Vagina (tissue), 2 donors: ENCODE results near the gene KCNH2. TPM values are rescaled to one million over a fixed set of nuclear protein-coding genes. Genes with fewer than 3 reads are reported as not detected.

Experiments
- DNase-seq, 2 donors: peaks; one replicate each; pipeline ENCODE4 v3.0.0-alpha.2; 2017; ENCODE audit errors: extremely low spot score in 2 of 2
- H3K27ac ChIP-seq: fragments of 200-600 bp; sonication (generic); one replicate; pipeline ENCODE4 v1.5.1; 2019
- H3K27me3 ChIP-seq: fragments of 200-600 bp; sonication (generic); one replicate; pipeline ENCODE4 v1.5.1; 2019
- H3K36me3 ChIP-seq, 2 donors: fragments of 200-600 bp; sonication (generic); one replicate each; pipeline ENCODE4 v1.5.1; 2017 to 2019
- H3K4me1 ChIP-seq: fragments of 200-600 bp; sonication (generic); one replicate; pipeline ENCODE4 v1.5.1; 2019
- H3K4me3 ChIP-seq, 2 donors: fragments of 200-600 bp; sonication (generic); 1 replicate in 1 of 2; 2 replicates in 1 of 2; pipeline ENCODE4 v1.5.1; 2016 to 2019
- H3K9me3 ChIP-seq: fragments of 200-600 bp; sonication (generic); one replicate; pipeline ENCODE4 v1.5.1; 2019
- POLR2A ChIP-seq, 2 donors: fragments of 450-650 bp; IDR thresholded peaks; one replicate each; pipeline ENCODE4 v1.6.1; 2017; ENCODE audit warnings: antibody characterized with exemption in 2 of 2, mild to moderate bottlenecking in 2 of 2, moderate library complexity in 2 of 2
- POLR2AphosphoS5 ChIP-seq, 2 donors: sonication (generic); formaldehyde crosslinking; IDR thresholded peaks; one replicate each; pipeline ENCODE4 v1.9.0; 2017; ENCODE audit warnings: antibody characterized with exemption in 2 of 2, mild to moderate bottlenecking in 2 of 2, low read depth in 1 of 2; ENCODE audit not compliant: insufficient read depth in 1 of 2
- intact Hi-C: fragments of 100-400 bp; cut with DNase I; formaldehyde crosslinking; loops from one replicate; pipeline ENCODE4 v1.15.1; 2023
- total RNA-seq: library from RNA; depleted of rRNA; stranded (reverse); fragments of >200 nt; gene quantifications from one replicate; pipeline ENCODE4 v1.2.3, GENCODE V29; 2016
- TF ChIP-seq, protein P1 (sequence below), 3 experiments: fragments of 450-650 bp in 2 of 3; fragments of 200-600 bp in 1 of 3; sonication (generic) in 1 of 3; IDR thresholded peaks; one replicate each; pipeline ENCODE4 v1.5.1; 2017 to 2019; ENCODE audit warnings: antibody characterized with exemption in 3 of 3, mild to moderate bottlenecking in 2 of 3, moderate library complexity in 2 of 3

Gene KCNH2
- total RNA-seq, 1 donor from 2014 or later, result 6.4 TPM

DNA sequence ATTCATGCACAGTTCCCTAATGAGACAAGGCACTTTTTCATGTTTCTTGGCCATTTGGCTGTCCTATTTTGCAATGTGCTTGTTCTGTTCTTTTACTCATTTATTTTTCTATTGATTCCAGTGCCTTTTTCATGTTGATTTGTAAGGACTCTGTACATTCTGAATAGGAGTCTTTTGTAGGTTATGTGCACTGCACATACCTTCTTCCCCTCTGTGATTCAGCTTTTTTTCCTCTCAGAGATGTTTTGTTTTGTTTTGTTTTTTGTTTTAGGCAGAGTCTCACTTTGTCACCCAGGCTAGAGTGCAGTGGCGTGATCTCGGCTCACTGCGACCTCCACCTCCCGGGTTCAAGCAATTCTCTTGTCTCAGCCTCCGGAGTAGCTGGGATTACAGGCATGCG is 59.7 kb downstream of the KCNH2 start:
- no peaks in the 10 kb centered on the region for H3K4me1 ChIP-seq
- no peak overlapping the region for H3K4me3 ChIP-seq
- DNase-seq, result no peak
- no peaks in the 10 kb centered on the region for H3K36me3 ChIP-seq
- TF ChIP-seq POLR2A (IDR thresholded peaks at IDR 0.05), result no peak
- TF ChIP-seq, protein P1, sequence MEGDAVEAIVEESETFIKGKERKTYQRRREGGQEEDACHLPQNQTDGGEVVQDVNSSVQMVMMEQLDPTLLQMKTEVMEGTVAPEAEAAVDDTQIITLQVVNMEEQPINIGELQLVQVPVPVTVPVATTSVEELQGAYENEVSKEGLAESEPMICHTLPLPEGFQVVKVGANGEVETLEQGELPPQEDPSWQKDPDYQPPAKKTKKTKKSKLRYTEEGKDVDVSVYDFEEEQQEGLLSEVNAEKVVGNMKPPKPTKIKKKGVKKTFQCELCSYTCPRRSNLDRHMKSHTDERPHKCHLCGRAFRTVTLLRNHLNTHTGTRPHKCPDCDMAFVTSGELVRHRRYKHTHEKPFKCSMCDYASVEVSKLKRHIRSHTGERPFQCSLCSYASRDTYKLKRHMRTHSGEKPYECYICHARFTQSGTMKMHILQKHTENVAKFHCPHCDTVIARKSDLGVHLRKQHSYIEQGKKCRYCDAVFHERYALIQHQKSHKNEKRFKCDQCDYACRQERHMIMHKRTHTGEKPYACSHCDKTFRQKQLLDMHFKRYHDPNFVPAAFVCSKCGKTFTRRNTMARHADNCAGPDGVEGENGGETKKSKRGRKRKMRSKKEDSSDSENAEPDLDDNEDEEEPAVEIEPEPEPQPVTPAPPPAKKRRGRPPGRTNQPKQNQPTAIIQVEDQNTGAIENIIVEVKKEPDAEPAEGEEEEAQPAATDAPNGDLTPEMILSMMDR (IDR thresholded peaks at IDR 0.05), result no peak
- no peak for TF ChIP-seq POLR2AphosphoS5 (IDR thresholded peaks at IDR 0.05; ENCODE audit: insufficient read depth in 1 of 2, low read depth in 1 of 2)
- intact Hi-C loops, result no loop called here
- H3K27ac ChIP-seq, result no peak overlapping the region
- no peaks in the 10 kb centered on the region for H3K9me3 ChIP-seq
- no peaks in the 10 kb centered on the region for H3K27me3 ChIP-seq

DNA sequence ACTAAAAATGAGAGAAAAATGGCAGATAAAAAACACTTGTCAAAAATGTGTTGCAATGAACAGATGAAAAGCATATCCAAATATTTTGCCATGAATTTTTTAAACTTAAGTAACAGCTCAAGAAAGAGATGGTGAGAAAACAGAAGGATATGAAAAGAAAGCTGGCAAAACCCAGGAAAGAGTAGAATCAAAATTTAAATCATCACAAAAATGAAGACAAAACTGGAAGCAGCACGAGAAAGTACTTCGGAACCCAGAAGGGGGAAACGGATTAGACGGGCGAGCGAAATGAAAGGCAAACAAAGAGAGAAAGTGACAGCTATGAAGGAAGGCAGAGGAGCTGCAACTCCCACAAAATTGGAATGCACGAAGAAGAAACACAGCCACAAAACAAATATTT is 60.2 kb downstream of the KCNH2 start:
- Histone ChIP-seq H3K36me3 (no peaks in the 10 kb centered on the region), H3K27ac (no peak overlapping the region), H3K4me3 (no peak overlapping the region), H3K9me3 (no peaks in the 10 kb centered on the region), H3K27me3 (no peaks in the 10 kb centered on the region), H3K4me1 (no peaks in the 10 kb centered on the region)
- no peak for DNase-seq
- intact Hi-C loops, result no loop called here
- TF ChIP-seq POLR2A (IDR thresholded peaks at IDR 0.05), result no peak
- TF ChIP-seq, protein P1 (IDR thresholded peaks at IDR 0.05), result no peak

DNA sequence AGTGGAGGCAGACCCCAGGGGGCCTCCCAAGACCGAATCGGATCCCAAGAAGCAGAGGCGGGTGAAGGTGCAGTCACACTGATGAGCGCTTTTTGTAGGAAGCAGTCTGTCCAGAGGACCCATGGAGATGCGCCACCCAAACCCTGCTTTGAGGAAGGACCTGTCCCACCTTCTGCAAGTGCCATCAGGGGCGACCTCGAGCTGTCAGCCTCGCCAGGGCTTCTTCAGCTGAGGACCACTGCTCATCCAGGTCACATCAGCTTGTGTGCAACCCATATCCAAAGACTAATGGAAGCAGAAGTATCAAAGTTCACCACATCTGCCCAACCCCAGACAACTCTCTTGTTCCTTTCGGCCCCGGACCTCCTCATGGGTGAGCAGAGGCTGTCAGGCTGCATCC is 61.5 kb downstream of the KCNH2 start:
- DNase-seq, result no peak
- intact Hi-C loops, result no loop called here
- Histone ChIP-seq H3K4me3 (no peak overlapping the region), H3K27ac (no peak overlapping the region), H3K9me3 (no peaks in the 10 kb centered on the region), H3K4me1 (no peaks in the 10 kb centered on the region), H3K27me3 (no peaks in the 10 kb centered on the region), H3K36me3 (no peaks in the 10 kb centered on the region)
- TF ChIP-seq POLR2AphosphoS5 (IDR thresholded peaks at IDR 0.05; ENCODE audit: insufficient read depth in 1 of 2, low read depth in 1 of 2) (no peak), POLR2A (IDR thresholded peaks at IDR 0.05) (no peak)
- TF ChIP-seq, protein P1 (IDR thresholded peaks at IDR 0.05), result no peak

DNA sequence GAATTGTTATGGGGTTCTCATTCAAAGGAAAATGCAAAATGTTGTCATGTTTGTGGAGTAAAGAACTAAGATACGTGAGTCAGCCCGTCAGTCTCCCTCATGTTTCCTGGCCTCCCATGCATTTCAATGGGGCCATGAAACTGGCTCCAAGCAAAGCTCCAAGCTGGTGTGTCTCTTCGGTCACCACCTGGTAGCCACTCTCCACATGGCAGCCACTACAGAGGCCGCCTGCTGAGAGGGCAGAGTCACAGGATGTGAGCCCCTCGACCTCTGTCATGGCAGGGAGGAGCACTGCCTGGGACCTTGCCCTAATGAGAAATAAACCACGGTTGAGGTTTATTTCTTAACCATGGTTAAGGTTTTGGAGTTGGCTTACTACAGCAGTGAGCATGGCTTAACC is 63.2 kb downstream of the KCNH2 start:
- Histone ChIP-seq H3K4me3 (no peak overlapping the region), H3K4me1 (no peaks in the 10 kb centered on the region), H3K27me3 (no peaks in the 10 kb centered on the region), H3K9me3 (no peaks in the 10 kb centered on the region), H3K36me3 (no peaks in the 10 kb centered on the region), H3K27ac (no peak overlapping the region)
- no peak for DNase-seq
- intact Hi-C loops, result no loop called here
- TF ChIP-seq POLR2A (IDR thresholded peaks at IDR 0.05) (no peak), POLR2AphosphoS5 (IDR thresholded peaks at IDR 0.05; ENCODE audit: insufficient read depth in 1 of 2, low read depth in 1 of 2) (no peak)
- TF ChIP-seq, protein P1 (IDR thresholded peaks at IDR 0.05), result no peak

DNA sequence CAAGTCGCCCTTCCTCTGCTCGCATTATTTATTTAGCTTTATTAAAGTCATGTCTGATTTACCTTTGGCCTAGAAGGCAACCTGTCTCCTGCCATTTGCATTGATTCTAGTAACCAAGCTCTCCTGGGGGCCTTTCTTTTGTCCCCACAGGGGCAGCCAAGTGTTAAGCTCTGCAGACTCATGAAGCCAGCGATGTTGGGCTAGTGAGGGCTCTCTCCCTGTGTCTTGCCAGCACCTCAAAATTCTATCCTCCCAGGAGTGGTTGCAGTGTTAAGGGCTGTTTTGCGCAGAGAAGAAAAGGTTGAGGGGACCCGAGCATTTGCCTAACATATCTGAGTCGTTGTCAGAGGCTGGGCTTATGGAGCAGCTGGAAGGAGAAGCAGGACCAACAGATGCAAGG is 63.9 kb downstream of the KCNH2 start:
- Histone ChIP-seq H3K36me3 (no peaks in the 10 kb centered on the region), H3K4me3 (no peak overlapping the region), H3K27me3 (no peaks in the 10 kb centered on the region), H3K27ac (no peak overlapping the region), H3K9me3 (no peaks in the 10 kb centered on the region), H3K4me1 (no peaks in the 10 kb centered on the region)
- no peak for DNase-seq
- intact Hi-C loops, result no loop called here
- TF ChIP-seq, protein P1 (IDR thresholded peaks at IDR 0.05), result no peak
- TF ChIP-seq POLR2A (IDR thresholded peaks at IDR 0.05) (no peak), POLR2AphosphoS5 (IDR thresholded peaks at IDR 0.05; ENCODE audit: insufficient read depth in 1 of 2, low read depth in 1 of 2) (no peak)
